Adrenal gland (tissue), 12 donors: ENCODE data around the gene ACSS3. TPM values are rescaled to one million over a fixed set of nuclear protein-coding genes. Genes with fewer than 3 reads are reported as not detected.
"Not testable (repeated sequence)": the region's sequence is repeated elsewhere in the genome, so short reads cannot be mapped to it uniquely, and the experiment has no call there.

Experiments
- DNase-seq, 7 donors: peaks; one replicate each; pipeline ENCODE4 v3.0.0-alpha.2; 2019 to 2020
- H3K27ac ChIP-seq, 5 donors: fragments of 200-600 bp; sonication (generic) in 4 of 5; 1 replicate in 3 of 5; 2 replicates in 2 of 5; pipeline versions ENCODE4 v1.5.1 to v1.8.0; 2016 to 2020; ENCODE audit warnings: mild to moderate bottlenecking in 1 of 5
- H3K27me3 ChIP-seq: fragments of 200-600 bp; 2 replicates; pipeline ENCODE4 v1.8.0; 2021
- H3K36me3 ChIP-seq, 2 donors: fragments of 200-600 bp; replicated peaks in 1 of 2; 1 replicate in 1 of 2; 2 replicates in 1 of 2; pipeline versions ENCODE4 v1.5.1 to v1.8.0; 2018 to 2022
- H3K4me1 ChIP-seq, 2 donors: fragments of 200-600 bp; replicated peaks in 1 of 2; 1 replicate in 1 of 2; 2 replicates in 1 of 2; pipeline versions ENCODE4 v1.5.1 to v1.8.0; 2018 to 2021
- H3K4me3 ChIP-seq, 4 donors: fragments of 200-600 bp; sonication (generic) in 3 of 4; one replicate each; pipeline ENCODE4 v1.5.1; 2016 to 2018
- H3K9me3 ChIP-seq, 3 donors: fragments of 200-600 bp; sonication (generic) in 1 of 3; replicated peaks in 1 of 3; 1 replicate in 2 of 3; 2 replicates in 1 of 3; pipeline versions ENCODE4 v1.5.1 to v1.8.0; 2016 to 2021
- POLR2A ChIP-seq, 2 donors: fragments of 450-650 bp; IDR thresholded peaks; one replicate each; pipeline ENCODE4 v1.6.1; 2017; ENCODE audit warnings: antibody characterized with exemption in 2 of 2, mild to moderate bottlenecking in 2 of 2, moderate library complexity in 1 of 2
- WGBS, 4 donors: extraction: QIAGEN DNeasy Blood & Tissue Kit in 2 of 4; methylation state at CpG; one replicate each; pipeline versions ENCODE4 v1.1.5 to v1.1.7; 2013 to 2017; 5-methylcytosine and 5-hydroxymethylcytosine counted together
- intact Hi-C, 2 donors: fragments of 100-400 bp; cut with DNase I; formaldehyde crosslinking; loops; one replicate each; pipeline versions ENCODE4 v1.14.1 to v1.15.0; 2022 to 2023
- polyA plus RNA-seq, 3 donors: library from polyadenylated mRNA; stranded (reverse); fragments of 200-250 nt in 2 of 3; fragments of 350-450 nt in 1 of 3; fragmentation: Illumina TruSeq in 1 of 3; extraction: RNeasy Lipid Tissue Mini Kit (QIAGEN cat#74804) in 1 of 3; gene quantifications; one replicate each; pipeline ENCODE4 v1.2.3, GENCODE V29; 2013 to 2014
- total RNA-seq, 9 donors: library from RNA; depleted of rRNA in 4 of 9; stranded (reverse); fragments of >200 nt in 4 of 9; fragments of 120-200 nt in 1 of 9; fragmentation: NEBNext Ultra II Directional in 1 of 9; extraction: Animal tissue kit (Norgen Biotek cat#: 25700) in 1 of 9; gene quantifications; one replicate each; pipeline versions ENCODE4 v1.1.0 to v1.2.4, GENCODE V29; 2013 to 2023
- TF ChIP-seq, protein P1 (sequence below), 6 experiments: fragments of 450-650 bp in 4 of 6; fragments of 200-600 bp in 2 of 6; sonication (generic) in 1 of 6; IDR thresholded peaks; 1 replicate in 5 of 6; 2 replicates in 1 of 6; pipeline versions ENCODE4 v1.5.1 to v1.8.0; 2016 to 2021; ENCODE audit warnings: antibody characterized with exemption in 6 of 6, mild to moderate bottlenecking in 2 of 6, moderate library complexity in 1 of 6
- donor health status: healthy with polysubstance abuse.
- donor health status: Bipolar disorder and iron deficiency.
- donor health status: DM: yes; HTN: yes; CAD: no.
- donor health status: DM: no; HTN: no; CAD: no.
- donor health status: DM: no; HTN: no; CAD: no.
- donor health status: DM: yes; HTN: yes; CAD: no.

Gene ACSS3
- total and polyA plus RNA-seq, 12 donors = 5.3 to 90.0 (median 36.1) TPM

DNA sequence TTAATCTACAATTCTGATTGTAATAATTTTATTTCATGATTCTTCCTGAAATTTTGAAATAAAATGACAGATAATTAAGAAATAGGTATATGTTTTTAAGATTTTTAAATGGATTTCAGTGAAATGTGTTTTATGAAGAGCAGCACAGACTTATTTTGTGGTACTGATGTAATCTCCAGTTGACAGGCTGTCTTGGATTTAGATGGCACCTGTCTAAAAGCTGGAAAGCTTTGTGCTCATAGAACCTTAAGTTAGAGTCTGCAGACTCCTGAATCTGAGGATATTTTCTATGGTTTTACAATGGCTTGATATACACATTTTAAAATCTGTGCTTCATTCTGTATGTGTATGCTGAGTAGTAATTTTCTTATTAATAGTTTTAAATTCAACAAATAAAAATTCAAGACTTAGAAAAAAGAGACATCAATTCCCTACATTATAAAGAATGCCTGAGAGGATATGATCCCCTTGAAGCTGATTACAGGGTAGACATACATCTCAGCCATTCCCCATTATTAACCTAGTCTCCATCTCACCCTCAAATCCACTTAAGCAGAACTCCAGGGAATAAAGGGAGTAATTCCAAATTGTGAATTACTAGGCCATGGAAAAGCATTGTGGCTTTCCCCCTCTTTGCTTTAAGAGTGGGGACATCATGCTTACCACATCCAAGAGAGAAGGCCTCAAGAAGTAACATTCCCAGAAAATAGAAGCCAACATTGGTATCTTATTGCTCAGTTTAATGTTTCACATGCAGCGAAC, 33.7 kb upstream of the ACSS3 start:
- Histone ChIP-seq H3K4me3 (no peak overlapping the region), H3K9me3 (no peaks in the 10 kb centered on the region), H3K4me1 (no peaks in the 10 kb centered on the region), H3K27ac (no peak overlapping the region), H3K27me3 (no peaks in the 10 kb centered on the region), H3K36me3 (no peaks in the 10 kb centered on the region)
- no peak for DNase-seq
- TF ChIP-seq, protein P1, sequence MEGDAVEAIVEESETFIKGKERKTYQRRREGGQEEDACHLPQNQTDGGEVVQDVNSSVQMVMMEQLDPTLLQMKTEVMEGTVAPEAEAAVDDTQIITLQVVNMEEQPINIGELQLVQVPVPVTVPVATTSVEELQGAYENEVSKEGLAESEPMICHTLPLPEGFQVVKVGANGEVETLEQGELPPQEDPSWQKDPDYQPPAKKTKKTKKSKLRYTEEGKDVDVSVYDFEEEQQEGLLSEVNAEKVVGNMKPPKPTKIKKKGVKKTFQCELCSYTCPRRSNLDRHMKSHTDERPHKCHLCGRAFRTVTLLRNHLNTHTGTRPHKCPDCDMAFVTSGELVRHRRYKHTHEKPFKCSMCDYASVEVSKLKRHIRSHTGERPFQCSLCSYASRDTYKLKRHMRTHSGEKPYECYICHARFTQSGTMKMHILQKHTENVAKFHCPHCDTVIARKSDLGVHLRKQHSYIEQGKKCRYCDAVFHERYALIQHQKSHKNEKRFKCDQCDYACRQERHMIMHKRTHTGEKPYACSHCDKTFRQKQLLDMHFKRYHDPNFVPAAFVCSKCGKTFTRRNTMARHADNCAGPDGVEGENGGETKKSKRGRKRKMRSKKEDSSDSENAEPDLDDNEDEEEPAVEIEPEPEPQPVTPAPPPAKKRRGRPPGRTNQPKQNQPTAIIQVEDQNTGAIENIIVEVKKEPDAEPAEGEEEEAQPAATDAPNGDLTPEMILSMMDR (IDR thresholded peaks at IDR 0.05) = no peak
- no peak for TF ChIP-seq POLR2A (IDR thresholded peaks at IDR 0.05)
- WGBS, 4 donors = 91 to 95% (median 92%) methylated on average over 1 of the region's 1 CpG
- intact Hi-C loops = no loop called here

DNA sequence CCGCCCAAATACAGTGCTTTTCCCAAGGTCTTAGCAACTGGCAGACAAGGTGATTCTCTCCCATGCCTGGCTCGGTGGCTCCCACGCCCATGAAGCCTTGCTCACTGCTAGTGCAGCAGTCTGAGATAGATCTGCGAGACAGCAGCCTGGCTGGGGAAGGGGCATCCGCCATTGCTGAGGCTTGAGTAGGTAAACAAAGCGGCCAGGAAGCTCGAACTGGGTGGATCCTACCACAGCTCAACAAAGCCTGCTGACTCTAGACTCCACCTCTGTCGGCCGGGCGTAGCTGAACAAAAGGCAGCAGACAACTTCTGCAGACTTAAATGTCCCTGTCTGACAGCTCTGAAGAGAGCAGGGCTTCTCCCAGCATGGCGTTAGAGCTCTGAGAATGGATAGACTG, 12.9 kb upstream of the ACSS3 start:
- H3K9me3 ChIP-seq, H3K27ac ChIP-seq, H3K36me3 ChIP-seq, DNase-seq, H3K4me3 ChIP-seq, H3K4me1 ChIP-seq, intact Hi-C loops, H3K27me3 ChIP-seq: not testable (repeated sequence)
- 79 to 83% (median 80%) methylated on average over 3 to 11 of the region's 11 CpGs for WGBS, 4 donors

DNA sequence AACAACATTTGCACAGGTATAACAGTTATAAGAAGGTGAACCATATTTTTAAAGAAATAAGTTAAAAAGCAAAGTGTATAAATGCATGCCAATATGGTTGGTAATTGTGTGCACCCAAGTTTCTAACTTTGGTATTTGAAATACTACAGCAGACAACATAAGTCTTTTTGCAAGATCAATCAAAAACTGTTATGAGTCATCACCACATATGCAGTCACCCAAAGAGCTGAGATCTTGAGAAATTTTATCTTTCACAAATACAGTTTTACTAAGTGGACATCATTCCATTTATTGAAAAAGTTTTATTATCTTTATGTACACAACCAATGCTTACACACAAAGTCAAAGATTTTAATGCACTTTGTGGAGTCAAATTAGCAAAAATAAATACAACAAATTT, 7.0 kb upstream of the ACSS3 start:
- Histone ChIP-seq H3K27me3 (no peaks in the 10 kb centered on the region), H3K4me3 (no peak overlapping the region), H3K4me1 (no peaks in the 10 kb centered on the region), H3K27ac (no peak overlapping the region), H3K9me3 (no peaks in the 10 kb centered on the region), H3K36me3 (no peaks in the 10 kb centered on the region)
- intact Hi-C loops = no loop called here
- no peak for DNase-seq
- TF ChIP-seq, protein P1 (IDR thresholded peaks at IDR 0.05) = no peak
- no peak for TF ChIP-seq POLR2A (IDR thresholded peaks at IDR 0.05)

DNA sequence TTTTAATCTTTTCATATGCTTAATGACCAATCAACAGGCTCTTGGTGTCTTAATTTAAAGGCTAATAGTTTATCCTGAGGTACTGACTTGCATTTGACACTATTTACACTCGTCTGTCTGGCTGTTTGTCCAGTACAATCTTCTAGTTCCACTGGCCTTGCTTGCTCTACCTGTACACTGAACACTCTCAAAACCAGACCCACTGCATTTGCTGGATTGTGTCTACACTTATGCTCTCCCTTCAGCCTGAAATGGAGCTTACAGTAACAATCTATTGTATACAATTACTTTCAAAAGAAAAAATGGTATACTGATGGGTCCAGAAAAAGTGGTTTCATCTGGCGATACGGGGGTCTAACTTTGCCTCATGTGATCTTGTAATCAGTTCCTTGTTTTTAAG, 2.3 kb upstream of the ACSS3 start:
- Histone ChIP-seq H3K27me3 (no peaks in the 10 kb centered on the region), H3K36me3 (no peaks in the 10 kb centered on the region), H3K9me3 (no peaks in the 10 kb centered on the region), H3K4me1 (peaks cover 1 to 11% of the 10 kb centered on the region in 2 donors), H3K4me3 (no peak overlapping the region), H3K27ac (no peak overlapping the region)
- no peak for TF ChIP-seq POLR2A (IDR thresholded peaks at IDR 0.05)
- TF ChIP-seq, protein P1 (IDR thresholded peaks at IDR 0.05) = no peak
- no peak for DNase-seq
- WGBS, 4 donors = 60 to 83% (median 64%) methylated on average over 3 of the region's 3 CpGs
- intact Hi-C loops = no loop called here

DNA sequence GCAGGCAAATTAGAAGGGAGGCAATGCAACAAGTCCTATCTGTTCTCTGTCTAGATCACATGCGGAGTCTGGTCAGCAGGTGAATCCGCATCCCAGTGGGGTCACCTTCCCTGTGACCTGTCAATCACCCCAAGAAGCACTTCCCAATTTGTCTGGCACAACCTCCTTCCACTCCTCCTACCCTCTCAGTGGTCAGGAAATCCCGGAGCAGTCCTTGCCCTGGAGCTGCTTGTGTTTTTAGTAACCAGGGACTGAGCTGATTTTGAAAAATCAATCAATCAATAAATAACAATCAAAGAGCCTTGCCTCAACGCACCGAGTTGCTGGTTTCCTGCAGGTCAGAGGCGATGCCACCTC, 572 bp upstream of the ACSS3 start:
- TF ChIP-seq, protein P1 (IDR thresholded peaks at IDR 0.05) = no peak
- TF ChIP-seq POLR2A (IDR thresholded peaks at IDR 0.05) = no peak
- DNase-seq = peak; percentile 19 to 70 (median 39)

More for the DNA sequence above, 572 bp upstream of the ACSS3 start:
- Histone ChIP-seq H3K27me3 (no peaks in the 10 kb centered on the region), H3K36me3 (no peaks in the 10 kb centered on the region), H3K4me3 (peak overlapping the region in 2 of 4 donors; percentile 65 to 66), H3K9me3 (no peaks in the 10 kb centered on the region), H3K27ac (peak overlapping the region in 3 of 5 donors; percentile 77 to 87 (median 82)), H3K4me1 (peaks cover 5 to 20% of the 10 kb centered on the region in 2 donors)
- intact Hi-C loops = no loop called here
- WGBS, 4 donors = 13 to 17% (median 15%) methylated on average over 6 of the region's 6 CpGs
